Endodermal cell (in vitro differentiated cells): ENCODE measurements around the gene OTOP2. TPM values are rescaled to one million over a fixed set of nuclear protein-coding genes. Genes with fewer than 3 reads are reported as not detected.
A peak's percentile ranks its signal among the peaks of the same experiment; 100 is the strongest.

Source experiments
- DNase-seq: peaks from one replicate; pipeline ENCODE4 v3.0.0-alpha.2; 2017
- H3K27ac ChIP-seq: 2 replicates; pipeline ENCODE4 v1.5.1; 2013; ENCODE audit warnings: mild to moderate bottlenecking, low read depth, low read length, moderate library complexity
- H3K27me3 ChIP-seq: 2 replicates; pipeline ENCODE4 v1.6.1; 2013; ENCODE audit warnings: mild to moderate bottlenecking, low read length, moderate library complexity; ENCODE audit not compliant: insufficient read depth, control insufficient read depth, poor library complexity, severe bottlenecking
- H3K36me3 ChIP-seq: 2 replicates; pipeline ENCODE4 v1.7.0; 2013; ENCODE audit warnings: mild to moderate bottlenecking, low read length, moderate library complexity; ENCODE audit not compliant: control insufficient read depth, insufficient read depth
- H3K4me1 ChIP-seq: one replicate; pipeline ENCODE4 v1.7.0; 2013; ENCODE audit warnings: low read length; ENCODE audit not compliant: control insufficient read depth, insufficient read depth
- H3K4me3 ChIP-seq: 2 replicates; pipeline ENCODE4 v1.5.1; 2013; ENCODE audit warnings: mild to moderate bottlenecking, low read length, moderate library complexity
- H3K9ac ChIP-seq: 2 replicates; pipeline ENCODE4 v1.6.1; 2013; ENCODE audit warnings: mild to moderate bottlenecking, low read length, moderate library complexity; ENCODE audit not compliant: poor library complexity, severe bottlenecking; ENCODE audit errors: extremely low read depth
- H3K9me3 ChIP-seq: 2 replicates; pipeline ENCODE4 v1.6.1; 2013; ENCODE audit warnings: mild to moderate bottlenecking, low read length, moderate library complexity; ENCODE audit not compliant: control insufficient read depth
- H3K27ac Mint-ChIP-seq: 2 replicates; pipeline ENCODE4 v1.8.0; 2020; ENCODE audit warnings: mixed read lengths
- H3K27me3 Mint-ChIP-seq: 2 replicates; pipeline ENCODE4 v1.8.0; 2021; ENCODE audit warnings: mild to moderate bottlenecking, mixed read lengths; ENCODE audit not compliant: insufficient read depth
- H3K36me3 Mint-ChIP-seq: 2 replicates; pipeline ENCODE4 v1.8.0; 2020; ENCODE audit warnings: low read depth, mixed read lengths
- H3K4me1 Mint-ChIP-seq: 2 replicates; pipeline ENCODE4 v1.8.0; 2020; ENCODE audit warnings: mixed read lengths
- H3K4me3 Mint-ChIP-seq: 2 replicates; pipeline ENCODE4 v1.8.0; 2020; ENCODE audit warnings: mild to moderate bottlenecking, moderate library complexity, mixed read lengths
- H3K9me3 Mint-ChIP-seq: 2 replicates; pipeline ENCODE4 v1.8.0; 2020; ENCODE audit warnings: mild to moderate bottlenecking, mixed read lengths
- CTCF ChIP-seq: fragments of 200-600 bp; sonication (generic); conservative IDR thresholded peaks from 2 replicates; pipeline ENCODE4 v1.5.0; 2021; ENCODE audit warnings: antibody characterized with exemption, mild to moderate bottlenecking
- WGBS, 2 experiments: methylation state at CpG; one replicate each; pipeline versions ENCODE4 v1.1.5 to v1.1.7; 2013; ENCODE audit warnings: missing lambda C conversion rate in 2 of 2, mixed read lengths in 1 of 2; ENCODE audit not compliant: insufficient coverage in 1 of 2, insufficient read length in 1 of 2; 5-methylcytosine and 5-hydroxymethylcytosine counted together
- total RNA-seq, 2 donors: library from RNA; stranded (reverse); fragmentation: NEBNext Ultra II Directional in 1 of 2; extraction: Animal tissue kit (Norgen Biotek cat#: 25700) in 1 of 2; gene quantifications; 2 replicates in 1 of 2; 3 replicates in 1 of 2; pipeline ENCODE4 v1.2.1, GENCODE V29; 2021

Gene OTOP2
- total RNA-seq, 2 donors from 2014 or later: not detected

DNA sequence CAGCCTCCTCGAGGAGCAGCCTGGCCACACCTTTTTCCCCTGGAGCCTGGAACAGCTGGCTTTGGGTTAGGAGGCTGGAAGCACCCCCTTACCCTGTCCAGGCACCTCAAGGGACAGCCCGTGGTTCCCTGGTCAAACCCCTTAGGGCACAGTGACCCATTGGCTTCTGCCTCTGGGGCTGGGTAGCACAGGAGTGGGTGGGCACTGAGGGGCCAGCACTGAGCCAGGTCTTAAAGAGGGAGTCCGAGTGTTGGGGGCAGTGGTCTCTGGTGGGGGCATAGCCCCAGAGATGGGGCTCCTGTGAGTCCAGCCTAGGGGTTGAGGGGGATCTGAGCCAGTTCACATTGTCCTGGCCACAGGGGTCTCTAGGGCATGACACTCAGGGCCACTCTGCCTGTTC is 27.0 kb downstream of the OTOP2 start:
- no peaks in the 10 kb centered on the region for H3K36me3 Mint-ChIP-seq
- H3K27ac ChIP-seq: no peak overlapping the region
- no peak for TF ChIP-seq CTCF
- H3K27ac Mint-ChIP-seq: no peak overlapping the region
- H3K9ac ChIP-seq: no peak overlapping the region
- no peaks in the 10 kb centered on the region for H3K36me3 ChIP-seq
- no peaks in the 10 kb centered on the region for H3K4me1 Mint-ChIP-seq
- H3K27me3 ChIP-seq: peaks cover 9% of the 10 kb centered on the region
- no peaks in the 10 kb centered on the region for H3K9me3 Mint-ChIP-seq
- H3K4me1 ChIP-seq: no peaks in the 10 kb centered on the region
- no peak overlapping the region for H3K4me3 ChIP-seq
- H3K4me3 Mint-ChIP-seq: no peak overlapping the region
- 86% methylated on average over 3 of the region's 3 CpGs; no CpG with 5 or more reads in 1 of the 2 experiments for WGBS, 2 experiments
- peaks cover 28% of the 10 kb centered on the region for H3K27me3 Mint-ChIP-seq
- no peak for DNase-seq
- no peaks in the 10 kb centered on the region for H3K9me3 ChIP-seq

DNA sequence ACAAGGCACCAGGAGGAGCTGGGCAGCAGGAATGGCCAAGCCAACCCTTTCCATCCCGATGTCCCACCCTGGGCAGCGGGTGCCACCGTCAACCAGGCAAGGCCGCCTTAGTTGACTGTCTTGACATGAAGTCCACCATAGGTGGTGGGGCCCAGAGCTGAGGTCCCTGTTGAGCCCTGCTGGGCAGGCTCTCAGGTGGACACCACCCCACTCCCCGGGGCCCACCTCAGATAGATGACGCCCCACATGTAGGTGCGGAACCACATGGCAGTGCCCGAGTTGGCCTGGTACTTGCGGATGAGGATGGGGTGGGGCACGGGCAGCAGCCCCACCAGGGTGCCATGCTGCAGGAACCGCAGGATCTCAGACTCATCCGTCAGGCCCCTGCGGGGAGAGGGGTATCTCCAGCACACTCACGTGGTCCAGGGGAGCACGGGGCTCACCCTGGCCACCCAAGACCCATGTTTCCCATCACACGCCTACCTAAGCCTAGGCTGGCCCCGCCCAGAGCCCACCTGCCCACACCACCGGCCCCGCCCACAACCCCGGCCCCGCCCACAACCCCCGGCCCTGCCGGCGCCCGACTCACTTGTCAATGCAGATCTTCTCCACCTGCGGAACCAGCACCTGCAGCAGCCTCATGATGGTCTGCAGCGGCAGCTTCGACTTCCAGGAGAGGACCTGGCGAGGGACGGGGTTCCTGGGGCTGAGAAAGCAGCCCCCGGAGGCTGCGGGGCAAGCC is 27.8 kb downstream of the OTOP2 start:
- Histone ChIP-seq H3K36me3 (no peaks in the 10 kb centered on the region), H3K27me3 (peaks cover 9% of the 10 kb centered on the region), H3K4me3 (no peak overlapping the region), H3K4me1 (no peaks in the 10 kb centered on the region), H3K27ac (no peak overlapping the region), H3K9me3 (no peaks in the 10 kb centered on the region), H3K9ac (no peak overlapping the region)
- no peaks in the 10 kb centered on the region for H3K36me3 Mint-ChIP-seq
- 86 to 90% methylated on average over 22 to 32 of the region's 32 CpGs for whole genome bisulfite sequencing, 2 experiments
- H3K4me1 Mint-ChIP-seq: no peaks in the 10 kb centered on the region
- H3K27me3 Mint-ChIP-seq: peaks cover 30% of the 10 kb centered on the region
- no peak for TF ChIP-seq CTCF
- peak; percentile 91 for DNase-seq
- H3K9me3 Mint-ChIP-seq: no peaks in the 10 kb centered on the region
- no peak overlapping the region for H3K4me3 Mint-ChIP-seq
- no peak overlapping the region for H3K27ac Mint-ChIP-seq

DNA sequence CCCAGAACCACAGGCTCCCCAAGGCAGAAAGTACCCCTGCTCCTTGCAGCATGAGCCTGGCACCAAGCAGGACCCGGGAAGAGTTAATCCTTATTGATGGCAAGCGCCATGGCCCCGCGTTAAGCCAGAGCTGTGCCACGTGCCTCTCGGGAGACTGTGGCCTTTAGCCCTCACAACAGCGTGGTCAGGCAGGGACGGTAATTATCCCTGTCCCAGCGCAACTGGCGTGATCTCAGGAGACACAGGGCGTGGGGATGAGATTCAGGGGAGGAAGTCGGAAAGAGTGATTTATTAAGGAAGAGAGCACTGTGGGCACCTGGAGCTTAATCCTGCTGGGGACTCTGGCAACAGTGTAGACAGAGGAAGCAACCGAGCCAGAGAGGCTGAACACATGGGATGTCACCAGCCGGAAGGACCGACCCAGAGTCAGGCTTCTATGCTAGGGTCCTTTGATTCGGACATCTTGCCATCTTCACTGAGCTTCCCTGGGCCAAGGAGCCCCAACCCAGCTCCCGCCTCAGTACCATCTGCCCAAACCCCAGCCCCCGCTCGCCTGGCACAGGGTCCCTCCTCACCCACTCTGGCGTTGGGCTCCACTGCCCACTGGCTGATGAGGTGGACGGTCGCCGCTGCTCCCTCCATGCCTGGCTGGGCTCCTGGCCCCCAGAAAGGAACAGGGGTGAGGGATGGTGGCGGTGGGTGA is 28.5 kb downstream of the OTOP2 start:
- Histone ChIP-seq H3K4me3 (no peak overlapping the region), H3K9ac (no peak overlapping the region), H3K27me3 (peaks cover 3% of the 10 kb centered on the region), H3K9me3 (no peaks in the 10 kb centered on the region), H3K27ac (no peak overlapping the region), H3K4me1 (no peaks in the 10 kb centered on the region), H3K36me3 (no peaks in the 10 kb centered on the region)
- Mint-ChIP-seq H3K27me3 (peaks cover 30% of the 10 kb centered on the region), H3K4me1 (no peaks in the 10 kb centered on the region), H3K9me3 (no peaks in the 10 kb centered on the region), H3K36me3 (no peaks in the 10 kb centered on the region), H3K27ac (no peak overlapping the region), H3K4me3 (no peak overlapping the region)
- 91 to 92% methylated on average over 20 to 24 of the region's 24 CpGs for WGBS, 2 experiments
- TF ChIP-seq CTCF: no peak
- DNase-seq: no peak
